Duodenal mucosa (tissue), 2 donors: ENCODE data around the gene PNPLA7.

Source experiments
- H3K27ac ChIP-seq: one replicate; pipeline ENCODE4 v1.7.0; 2013; ENCODE audit warnings: low read depth, low read length
- H3K27me3 ChIP-seq, 2 donors: one replicate each; pipeline ENCODE4 v1.7.0; 2013; ENCODE audit warnings: low read length in 2 of 2, control low read depth in 1 of 2; ENCODE audit not compliant: insufficient read depth in 2 of 2, control insufficient read depth in 1 of 2
- H3K36me3 ChIP-seq, 2 donors: one replicate each; pipeline ENCODE4 v1.7.0; 2013; ENCODE audit warnings: low read length in 2 of 2, control low read depth in 1 of 2; ENCODE audit not compliant: insufficient read depth in 2 of 2, control insufficient read depth in 1 of 2
- H3K4me1 ChIP-seq, 2 donors: one replicate each; pipeline ENCODE4 v1.7.0; 2013; ENCODE audit warnings: low read length in 2 of 2, control low read depth in 1 of 2; ENCODE audit not compliant: insufficient read depth in 2 of 2, control insufficient read depth in 1 of 2
- H3K4me3 ChIP-seq, 2 donors: one replicate each; pipeline ENCODE4 v1.7.0; 2013; ENCODE audit warnings: low read length in 2 of 2, low read depth in 1 of 2
- H3K9ac ChIP-seq, 2 donors: one replicate each; pipeline ENCODE4 v1.7.0; 2013; ENCODE audit warnings: low read length in 2 of 2, low read depth in 1 of 2
- H3K9me3 ChIP-seq, 2 donors: one replicate each; pipeline ENCODE4 v1.7.0; 2013; ENCODE audit warnings: low read length in 2 of 2, control low read depth in 1 of 2; ENCODE audit not compliant: control insufficient read depth in 1 of 2

PNPLA7 gene

GRCh38 chr9:137465720-137466388 lies 84.3 kb downstream of the PNPLA7 start:
- Histone ChIP-seq H3K36me3 (no peaks in the 10 kb centered on the region), H3K9me3 (no peaks in the 10 kb centered on the region), H3K9ac (no peak overlapping the region), H3K4me1 (peaks cover 0 to 8% of the 10 kb centered on the region in 2 donors), H3K4me3 (no peak overlapping the region), H3K27ac (no peak overlapping the region), H3K27me3 (no peaks in the 10 kb centered on the region)

- H3K27me3 ChIP-seq: no peaks in the 10 kb centered on the region
- no peaks in the 10 kb centered on the region for H3K9me3 ChIP-seq
- H3K4me3 ChIP-seq: no peak overlapping the region
- no peak overlapping the region for H3K27ac ChIP-seq
- H3K36me3 ChIP-seq: no peaks in the 10 kb centered on the region
- peaks cover 0 to 8% of the 10 kb centered on the region in 2 donors for H3K4me1 ChIP-seq
- no peak overlapping the region for H3K9ac ChIP-seq
These were observed 85.0 kb downstream of the PNPLA7 start for GRCh38 chr9:137465000-137465719.

- no peak overlapping the region for H3K27ac ChIP-seq
- H3K9me3 ChIP-seq: no peaks in the 10 kb centered on the region
- no peak overlapping the region for H3K4me3 ChIP-seq
- H3K9ac ChIP-seq: no peak overlapping the region
- no peaks in the 10 kb centered on the region for H3K36me3 ChIP-seq
- no peaks in the 10 kb centered on the region for H3K27me3 ChIP-seq
- peaks cover 5 to 13% of the 10 kb centered on the region in 2 donors for H3K4me1 ChIP-seq
These were observed 85.8 kb downstream of the PNPLA7 start for GRCh38 chr9:137464291-137464999.

GRCh38 chr9:137463931-137464290 lies 86.3 kb downstream of the PNPLA7 start:
- Histone ChIP-seq H3K9me3 (no peaks in the 10 kb centered on the region), H3K36me3 (no peaks in the 10 kb centered on the region), H3K4me3 (no peak overlapping the region), H3K9ac (no peak overlapping the region), H3K27me3 (no peaks in the 10 kb centered on the region), H3K4me1 (peaks cover 6 to 14% of the 10 kb centered on the region in 2 donors), H3K27ac (no peak overlapping the region)

- no peak overlapping the region for H3K9ac ChIP-seq
- no peaks in the 10 kb centered on the region for H3K27me3 ChIP-seq
- H3K36me3 ChIP-seq: no peaks in the 10 kb centered on the region
- peaks cover 6 to 18% of the 10 kb centered on the region in 2 donors for H3K4me1 ChIP-seq
- H3K4me3 ChIP-seq: no peak overlapping the region
- H3K9me3 ChIP-seq: no peaks in the 10 kb centered on the region
- no peak overlapping the region for H3K27ac ChIP-seq
These were observed 86.9 kb downstream of the PNPLA7 start for GRCh38 chr9:137462986-137463930.

- no peaks in the 10 kb centered on the region for H3K9me3 ChIP-seq
- no peaks in the 10 kb centered on the region for H3K36me3 ChIP-seq
- H3K9ac ChIP-seq: no peak overlapping the region
- no peaks in the 10 kb centered on the region for H3K27me3 ChIP-seq
- H3K4me3 ChIP-seq: no peak overlapping the region
- H3K27ac ChIP-seq: no peak overlapping the region
- peaks cover 6 to 24% of the 10 kb centered on the region in 2 donors for H3K4me1 ChIP-seq
These were observed 87.7 kb downstream of the PNPLA7 start for GRCh38 chr9:137462396-137462985.

GRCh38 chr9:137461663-137462395 lies 88.4 kb downstream of the PNPLA7 start:
- Histone ChIP-seq H3K4me3 (no peak overlapping the region), H3K9ac (no peak overlapping the region), H3K9me3 (no peaks in the 10 kb centered on the region), H3K4me1 (peaks cover 6 to 24% of the 10 kb centered on the region in 2 donors), H3K27me3 (no peaks in the 10 kb centered on the region), H3K36me3 (no peaks in the 10 kb centered on the region), H3K27ac (no peak overlapping the region)

- Histone ChIP-seq H3K9ac (no peak overlapping the region), H3K27me3 (no peaks in the 10 kb centered on the region), H3K4me3 (no peak overlapping the region), H3K36me3 (no peaks in the 10 kb centered on the region), H3K4me1 (peaks cover 6 to 24% of the 10 kb centered on the region in 2 donors), H3K27ac (no peak overlapping the region), H3K9me3 (no peaks in the 10 kb centered on the region)
These were observed 88.9 kb downstream of the PNPLA7 start for GRCh38 chr9:137461316-137461662.
